ENCODE data around the gene GALM.
A peak's percentile ranks its signal among the peaks of the same experiment; 100 is the strongest.
"Not testable (repeated sequence)": the region's sequence is repeated elsewhere in the genome, so short reads cannot be mapped to it uniquely, and the experiment has no call there.

GALM gene

DNA sequence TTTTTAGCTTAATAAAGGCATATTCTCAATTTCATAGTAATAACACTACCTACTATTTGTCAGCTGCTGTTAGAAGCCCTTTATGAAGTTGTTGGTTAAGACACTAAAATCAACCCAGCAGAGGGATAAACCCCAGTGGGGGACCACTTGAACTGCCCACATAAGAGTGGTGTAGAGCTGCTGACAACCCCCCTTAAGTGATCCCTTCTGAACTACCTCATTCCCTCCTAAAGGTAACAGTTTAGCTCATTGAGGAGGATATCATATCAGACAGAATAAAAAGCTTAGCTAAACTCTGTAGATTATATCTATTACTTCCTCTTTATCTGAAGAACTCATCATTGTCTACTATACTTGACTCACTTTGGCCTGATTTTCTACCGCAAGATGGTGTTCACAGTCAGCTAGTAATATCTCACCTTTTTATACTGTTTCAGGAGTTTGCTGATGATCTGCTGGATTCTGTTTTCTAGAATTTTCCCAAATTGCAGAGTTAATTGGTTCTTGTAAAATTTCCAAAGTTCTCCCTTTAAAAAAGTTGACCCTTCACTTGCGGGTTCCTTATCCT, 16.2 kb downstream of the GALM start:
- DNase-seq (ENCODE audit: low spot score): no peak

DNA sequence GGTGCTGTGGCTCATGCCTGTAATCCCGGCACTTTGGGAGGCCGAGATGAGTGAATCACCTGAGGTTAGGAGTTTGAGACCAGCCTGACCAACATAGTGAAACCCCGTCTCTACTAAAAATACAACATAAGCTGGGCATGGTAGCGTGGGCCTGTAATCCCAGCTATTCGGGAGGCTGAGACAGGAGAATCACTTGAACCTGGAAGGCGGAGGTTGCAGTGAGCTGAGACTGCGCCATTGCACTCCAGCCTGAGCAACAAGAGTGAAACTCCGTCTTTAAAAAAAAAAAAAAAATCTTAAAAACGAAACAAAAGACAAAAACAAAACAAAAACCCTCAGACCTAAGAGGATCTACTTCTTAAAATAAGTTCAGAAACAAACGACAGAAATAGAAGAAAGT, 16.7 kb downstream of the GALM start:
- DNase-seq (ENCODE audit: low spot score): not testable (repeated sequence)

DNA sequence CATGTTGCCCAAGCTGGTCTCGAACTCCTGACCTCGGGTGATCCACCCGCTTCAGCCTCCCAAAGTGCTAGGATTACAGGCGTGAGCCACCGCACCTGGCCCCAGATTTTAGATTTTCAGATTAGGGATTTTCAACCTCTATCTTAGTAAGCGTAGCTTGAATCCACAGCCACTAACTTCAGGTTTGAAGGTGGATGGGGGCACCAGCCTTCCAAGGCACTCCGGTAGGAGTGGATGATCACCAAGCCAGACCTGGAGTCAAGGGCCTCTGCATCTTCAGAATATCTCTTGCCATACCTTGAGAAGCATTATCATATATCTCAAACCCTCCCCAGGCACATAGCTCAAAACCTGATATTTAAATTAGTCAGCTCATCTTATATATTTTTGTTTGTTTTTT, 17.9 kb downstream of the GALM start:
- no peak for DNase-seq (ENCODE audit: low spot score)

DNA sequence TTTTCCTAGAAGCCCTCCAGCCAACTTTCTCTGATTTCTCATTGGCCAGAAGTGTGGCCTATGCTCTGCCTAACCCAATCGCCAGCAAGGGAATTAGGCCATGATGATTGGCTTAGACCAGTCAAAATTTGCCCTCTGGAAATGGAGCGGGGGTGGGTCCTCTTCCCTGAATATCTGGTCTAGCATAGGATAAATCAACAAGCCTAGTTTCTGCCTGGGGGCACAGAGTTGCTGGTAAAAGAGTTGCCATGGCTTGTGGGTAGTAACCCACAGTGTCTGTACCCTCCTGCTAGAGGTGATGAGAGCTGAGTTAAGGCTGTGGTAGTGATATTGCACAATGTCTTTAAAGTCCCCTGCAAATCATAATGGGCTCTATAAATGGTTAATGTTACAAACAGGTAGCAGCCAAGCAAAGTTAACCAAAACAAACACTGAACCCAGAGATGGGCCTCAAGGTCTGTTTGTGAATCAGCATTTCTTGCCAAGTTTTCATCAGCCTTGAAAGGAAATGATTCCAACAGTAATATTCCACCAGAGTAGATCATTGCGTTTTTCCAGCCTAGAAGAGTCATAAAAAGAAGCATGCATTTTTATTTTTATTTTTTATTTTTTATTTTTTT, 19.3 kb downstream of the GALM start:
- no peak for DNase-seq (ENCODE audit: low spot score)

DNA sequence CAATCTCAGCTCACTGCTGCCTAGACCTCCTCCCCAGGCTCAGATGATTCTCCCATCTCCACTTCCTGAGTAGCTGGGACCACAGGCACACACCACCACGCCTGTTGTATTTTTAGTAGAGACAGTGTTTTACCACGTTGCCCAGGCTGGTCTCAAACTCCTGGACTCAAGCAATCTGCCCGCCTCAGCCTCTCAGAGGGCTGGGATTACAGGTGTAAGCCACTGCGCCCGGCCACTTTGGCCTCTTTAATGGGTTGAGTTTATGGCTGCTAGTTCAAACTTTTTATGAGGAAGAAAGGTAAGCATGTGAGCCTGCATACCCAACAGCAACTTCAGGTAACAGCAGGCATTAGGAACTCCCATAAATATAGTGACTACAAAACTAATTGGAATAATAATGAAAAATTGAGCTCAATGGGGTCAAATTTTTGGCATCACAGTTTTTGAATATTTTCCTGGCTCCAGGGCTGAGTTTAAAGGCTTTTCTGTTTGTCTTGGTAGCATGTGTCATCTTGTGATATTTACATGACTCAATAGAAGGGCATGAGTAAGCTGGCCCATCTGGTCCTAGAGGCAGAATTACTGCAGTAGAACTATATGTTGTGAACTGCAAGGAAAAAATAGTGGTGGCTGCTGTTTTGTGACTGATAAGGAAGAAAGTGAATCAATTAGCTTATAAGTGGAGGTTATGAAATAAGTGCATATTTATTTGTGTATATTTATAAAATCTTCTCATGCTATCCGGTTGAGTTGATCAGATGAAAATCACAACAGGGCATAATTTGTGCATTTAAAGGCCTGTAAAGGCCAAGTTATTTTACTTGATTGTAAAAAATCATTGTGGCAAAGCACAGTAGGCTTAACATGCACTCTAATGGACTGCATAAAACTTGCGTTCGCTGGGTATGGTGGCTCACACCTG, 24.8 kb downstream of the GALM start:
- peak; percentile 96 for DNase-seq (ENCODE audit: low spot score)

GRCh38 chr2:38691994-38692393, 26.1 kb downstream of the GALM start:
- DNase-seq (ENCODE audit: low spot score): no peak

DNA sequence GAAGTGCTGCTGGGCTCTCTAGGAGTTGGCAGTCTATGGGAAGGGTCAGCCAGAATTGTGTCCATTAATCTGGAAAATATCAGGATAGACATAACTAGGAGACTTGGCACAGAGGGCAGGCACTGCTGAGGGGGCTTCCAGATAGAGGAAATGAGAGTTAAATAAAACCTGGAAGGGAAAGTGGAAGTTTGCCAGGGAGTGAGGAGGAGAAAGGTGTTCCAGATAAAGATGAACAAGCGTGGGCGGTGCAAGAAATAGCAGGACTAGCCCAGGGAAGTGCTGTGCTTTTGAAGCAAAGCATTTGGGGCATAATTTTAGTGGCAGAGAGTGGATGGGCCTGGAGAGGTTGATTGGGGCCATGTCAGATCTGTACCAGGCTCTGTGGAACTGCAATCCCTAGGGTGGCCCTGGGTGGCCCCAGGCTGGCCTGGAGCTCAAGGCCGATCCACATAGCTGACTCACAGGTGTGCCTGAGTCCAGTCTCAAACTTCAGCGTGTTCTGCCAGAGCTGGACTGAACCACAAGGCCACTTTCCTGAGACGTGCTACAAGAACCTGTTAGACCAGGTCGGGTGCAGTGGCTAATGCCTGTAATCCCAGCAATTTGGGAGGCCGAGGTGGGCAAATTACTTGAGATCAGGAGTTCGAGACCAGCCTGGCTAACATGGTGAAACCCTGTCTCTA, 26.9 kb downstream of the GALM start:
- DNase-seq (ENCODE audit: low spot score): no peak

DNA sequence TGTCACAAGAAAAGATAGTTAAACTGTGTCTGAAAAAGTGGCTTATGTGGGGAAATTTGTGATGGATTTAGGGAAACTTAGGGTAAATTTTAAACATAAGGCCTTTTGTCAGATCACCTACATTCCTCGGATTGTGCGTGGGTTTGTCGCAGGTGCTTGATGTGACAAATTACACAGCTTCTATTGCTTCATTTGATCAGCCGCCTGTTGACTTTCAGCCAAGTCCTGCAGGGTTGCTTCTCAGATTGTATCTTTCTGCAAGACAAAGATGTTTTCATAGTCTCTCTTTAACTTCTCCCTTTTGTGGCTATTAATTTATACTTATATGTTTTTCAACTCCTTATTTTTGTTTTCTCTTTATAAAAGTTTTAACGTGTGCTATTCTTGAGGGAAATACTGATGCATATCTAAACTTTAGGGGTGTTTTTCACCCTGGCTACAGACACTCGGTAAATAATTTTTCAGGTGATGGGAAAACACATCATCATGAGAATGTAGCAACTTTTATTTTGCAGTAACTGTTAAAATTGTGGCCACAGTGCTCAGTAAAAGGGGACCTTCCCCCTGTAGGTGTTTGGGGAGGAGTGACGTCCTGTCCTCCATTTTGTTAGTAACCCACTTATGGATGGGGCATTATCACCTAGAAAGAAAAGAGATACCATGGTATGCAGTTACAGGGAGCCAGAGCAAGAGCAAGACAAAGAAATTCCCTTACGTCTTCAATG, 31.4 kb downstream of the GALM start:
- DNase-seq (ENCODE audit: low spot score): no peak

DNA sequence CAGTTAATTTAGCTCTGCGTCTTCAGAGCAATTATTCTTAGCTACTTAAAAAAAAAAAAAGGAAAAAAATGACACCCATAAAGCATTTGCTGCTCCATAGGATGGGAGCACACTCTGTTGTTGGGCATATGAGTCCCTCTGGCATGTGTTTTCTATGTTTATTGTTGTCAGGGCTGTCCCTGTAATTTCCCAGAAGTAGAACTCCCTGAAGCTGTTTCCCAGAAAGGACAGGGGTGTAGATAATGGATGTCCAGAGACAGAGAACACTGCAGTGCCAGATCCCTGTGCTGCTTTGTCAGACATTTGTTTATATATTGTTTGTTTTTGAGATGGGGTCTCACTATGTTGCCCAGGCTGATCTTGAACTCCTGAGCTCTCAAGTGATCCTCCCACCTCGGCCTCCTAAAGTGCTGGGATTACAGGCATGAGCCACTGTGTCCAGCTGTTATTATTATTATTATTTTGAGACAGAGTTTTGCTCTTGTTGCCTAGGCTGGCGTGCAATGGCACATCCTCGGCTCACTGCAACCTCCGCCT, 32.6 kb downstream of the GALM start:
- DNase-seq (ENCODE audit: low spot score): no peak

DNA sequence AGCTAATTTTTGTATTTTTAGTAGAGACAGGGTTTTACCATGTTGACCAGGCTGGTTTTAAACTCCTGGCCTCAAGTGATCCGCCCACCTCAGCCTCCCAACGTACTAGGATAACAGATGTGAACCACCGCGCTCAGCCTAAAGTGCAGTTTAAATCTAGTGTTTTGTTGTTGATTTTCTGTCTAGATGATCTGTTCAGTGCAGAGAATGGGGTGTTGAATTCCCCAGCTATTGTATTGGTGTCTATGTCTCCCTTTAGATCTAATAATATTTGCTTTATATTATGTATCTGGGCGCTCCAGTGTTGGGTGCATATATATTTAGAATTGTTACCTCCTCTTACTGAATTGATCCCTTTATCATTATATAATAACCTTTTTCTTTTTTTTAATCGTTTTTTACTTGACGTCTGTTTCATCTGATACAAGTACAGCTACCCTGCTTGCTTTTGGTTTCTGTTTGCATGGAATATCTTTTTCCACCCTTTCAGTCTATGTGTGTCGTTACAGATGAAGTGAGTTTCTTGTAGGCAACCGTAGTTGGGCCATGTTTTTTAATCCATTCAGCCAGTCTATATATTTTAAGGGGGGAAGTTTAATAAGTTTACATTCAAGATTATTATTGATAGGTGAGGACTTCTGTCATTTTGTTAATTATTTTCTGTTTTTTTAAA, 34.3 kb downstream of the GALM start:
- no peak for DNase-seq (ENCODE audit: low spot score)

GRCh38 chr2:38700881-38701458, 35.1 kb downstream of the GALM start:
- DNase-seq (ENCODE audit: low spot score): no peak

DNA sequence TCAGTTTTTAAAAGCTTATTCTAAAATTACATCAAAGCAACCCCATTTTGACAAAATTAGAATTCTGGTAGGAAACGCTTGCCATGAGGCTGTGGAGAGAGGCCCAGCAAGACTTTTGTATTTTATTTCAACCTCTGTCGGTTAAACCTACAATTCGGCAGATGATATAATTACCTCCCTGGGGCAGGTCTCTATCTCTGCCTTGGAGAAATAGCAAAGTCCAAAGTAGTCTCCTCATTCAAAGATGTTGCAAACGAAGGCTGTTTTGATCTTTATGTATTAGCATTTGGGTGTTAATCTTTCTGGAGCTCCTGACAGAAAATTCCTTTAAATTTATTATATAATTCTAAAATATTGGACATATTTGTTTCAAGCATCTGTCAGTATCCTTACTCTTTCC, 35.6 kb downstream of the GALM start:
- no peak for DNase-seq (ENCODE audit: low spot score)

DNA sequence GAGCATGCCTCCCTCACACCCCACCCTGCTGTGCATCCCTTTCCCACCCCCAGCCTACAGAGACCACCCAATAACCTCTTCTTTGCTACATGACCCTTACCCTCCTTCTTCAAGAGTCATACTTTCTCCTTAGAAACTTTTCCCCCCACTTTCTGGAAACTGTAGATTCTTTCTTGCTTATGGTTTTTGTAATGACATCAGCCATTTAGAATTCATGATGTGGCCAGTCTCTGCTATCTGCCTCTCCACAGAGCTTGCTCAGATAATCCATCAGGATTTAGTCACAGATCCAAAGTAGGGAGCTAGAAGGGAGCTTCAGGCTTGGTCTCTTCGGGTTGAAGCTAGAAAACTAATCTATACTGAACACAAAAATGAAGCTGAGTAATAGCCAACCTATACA, 36.5 kb downstream of the GALM start:
- peak; percentile 74 for DNase-seq (ENCODE audit: low spot score)

DNA sequence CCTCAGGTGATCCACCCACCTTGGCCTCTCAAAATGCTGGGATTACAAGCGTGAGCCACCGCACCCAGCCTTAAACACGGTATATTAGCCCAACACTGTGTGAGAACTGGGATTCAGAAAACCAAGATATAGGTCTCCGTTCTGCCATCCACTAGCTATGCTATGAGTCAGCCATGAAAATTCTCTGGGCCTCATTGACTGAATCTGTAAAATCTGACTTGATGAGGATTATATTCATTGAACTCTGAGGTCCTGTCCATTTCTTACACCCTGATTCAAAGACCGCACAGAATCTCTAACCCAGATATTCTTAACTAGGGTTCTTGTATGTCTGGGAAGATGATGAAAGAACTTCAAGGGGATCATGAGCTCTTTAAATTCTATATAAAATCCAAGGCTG, 37.4 kb downstream of the GALM start:
- not testable (repeated sequence) for DNase-seq (ENCODE audit: low spot score)

GRCh38 chr2:38704664-38705063, 38.8 kb downstream of the GALM start:
- DNase-seq (ENCODE audit: low spot score): no peak

GRCh38 chr2:38706846-38707345, 41.0 kb downstream of the GALM start:
- DNase-seq (ENCODE audit: low spot score): no peak

DNA sequence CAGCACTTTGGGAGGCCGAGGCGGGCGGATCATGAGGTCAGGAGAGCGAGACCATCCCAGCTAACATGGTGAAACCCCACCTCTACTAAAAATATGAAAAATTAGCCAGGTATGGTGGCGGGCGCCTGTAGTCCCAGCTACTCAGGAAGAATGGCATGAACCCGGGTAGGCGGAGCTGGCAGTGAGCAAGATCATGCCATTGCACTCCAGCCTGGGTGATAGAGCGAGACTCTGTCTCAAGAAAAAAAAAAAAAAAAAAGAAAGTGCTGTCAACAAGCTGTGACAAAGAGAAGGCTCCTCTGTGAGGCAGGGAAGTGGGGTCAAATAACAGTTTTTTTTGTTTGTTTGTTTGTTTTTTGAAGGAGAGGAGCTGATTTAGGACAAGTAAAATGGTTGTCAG, 42.6 kb downstream of the GALM start:
- not testable (repeated sequence) for DNase-seq (ENCODE audit: low spot score)

GRCh38 chr2:38708900-38709566, 43.1 kb downstream of the GALM start:
- no peak for DNase-seq (ENCODE audit: low spot score)

- DNase-seq (ENCODE audit: low spot score): no peak
Measured at GRCh38 chr2:38709567-38710194, 43.8 kb downstream of the GALM start.

Measured in AG08395 (cell line).